HEK293T (cell line): Measurements from ENCODE around the gene SLC25A4.

Source experiments
- BHLHE40 ChIP-seq: fragments of 450-650 bp; IDR thresholded peaks from 2 replicates; pipeline ENCODE4 v1.6.1; 2016; ENCODE audit warnings: mild to moderate bottlenecking, moderate library complexity, borderline replicate concordance
- CTBP1 ChIP-seq: fragments of 450-650 bp; IDR thresholded peaks from 2 replicates; pipeline ENCODE4 v1.6.1; 2016; ENCODE audit warnings: borderline replicate concordance
- SP1 ChIP-seq: fragments of 450-650 bp; IDR thresholded peaks from 2 replicates; pipeline ENCODE4 v1.6.1; 2017
- ZNF384 ChIP-seq: fragments of 450-650 bp; IDR thresholded peaks from 2 replicates; pipeline ENCODE4 v1.6.1; 2016

- no peak for TF ChIP-seq ZNF384
- TF ChIP-seq SP1: no peak
- TF ChIP-seq CTBP1: no peak
- no peak for TF ChIP-seq BHLHE40
Observed at GRCh38 chr4:185128272-185129119, 14.6 kb upstream of the SLC25A4 start.
